GM23338 (cell line): ENCODE data around the gene BAD. TPM values are rescaled to one million over a fixed set of nuclear protein-coding genes. Genes with fewer than 3 reads are reported as not detected.

Experiments
- ATAC-seq: fragments of 200-7000 bp; cut with Tn5 transposase; 3 replicates; pipeline ENCODE4 v1.9.1; 2020
- DNase-seq: peaks from one replicate; pipeline ENCODE4 v3.0.0-alpha.2; 2015; ENCODE audit warnings: low spot score
- H2AFZ ChIP-seq: fragments of 200-600 bp; sonication (generic); 2 replicates; pipeline ENCODE4 v1.8.0; 2016; ENCODE audit warnings: antibody characterized with exemption, mild to moderate bottlenecking, moderate library complexity
- H3F3A ChIP-seq: fragments of 200-600 bp; sonication (generic); replicated peaks from 2 replicates; pipeline ENCODE4 v1.8.0; 2017; ENCODE audit warnings: antibody characterized with exemption, mixed run types, low read depth
- H3K27ac ChIP-seq: fragments of 200-600 bp; sonication (generic); 2 replicates; pipeline ENCODE4 v1.6.1; 2016; ENCODE audit warnings: low read depth
- H3K27me3 ChIP-seq: fragments of 200-600 bp; sonication (generic); 2 replicates; pipeline ENCODE4 v1.8.0; 2016; ENCODE audit warnings: mild to moderate bottlenecking, mixed run types, moderate library complexity; ENCODE audit not compliant: insufficient read depth
- H3K36me3 ChIP-seq: fragments of 200-600 bp; sonication (generic); 2 replicates; pipeline ENCODE4 v1.8.0; 2016; ENCODE audit warnings: mild to moderate bottlenecking; ENCODE audit not compliant: insufficient read depth
- H3K4me1 ChIP-seq: fragments of 200-600 bp; sonication (generic); 2 replicates; pipeline ENCODE4 v1.8.0; 2016; ENCODE audit warnings: mild to moderate bottlenecking, moderate library complexity; ENCODE audit not compliant: insufficient read depth
- H3K4me2 ChIP-seq: fragments of 200-600 bp; sonication (generic); 2 replicates; pipeline ENCODE4 v1.7.1; 2017; ENCODE audit warnings: mixed run types
- H3K4me3 ChIP-seq: fragments of 200-600 bp; sonication (generic); 2 replicates; pipeline ENCODE4 v1.6.1; 2016; ENCODE audit warnings: mixed run types
- H3K79me2 ChIP-seq: fragments of 200-600 bp; sonication (generic); replicated peaks from 2 replicates; pipeline ENCODE4 v1.8.0; 2017; ENCODE audit warnings: mild to moderate bottlenecking; ENCODE audit not compliant: insufficient read depth
- H3K9me2 ChIP-seq: fragments of 200-600 bp; sonication (generic); 2 replicates; pipeline ENCODE4 v1.8.0; 2017; ENCODE audit not compliant: insufficient read depth
- H4K20me1 ChIP-seq: fragments of 200-600 bp; sonication (generic); replicated peaks from 2 replicates; pipeline ENCODE4 v1.8.0; 2017; ENCODE audit warnings: mild to moderate bottlenecking; ENCODE audit not compliant: insufficient read depth
- H3K27ac Mint-ChIP-seq: 2 replicates; pipeline ENCODE4 v1.8.0; 2020; ENCODE audit warnings: inconsistent platforms, mild to moderate bottlenecking, moderate library complexity, mixed read lengths
- H3K27me3 Mint-ChIP-seq: 3 replicates; pipeline ENCODE4 v1.8.0; 2022; ENCODE audit warnings: low read depth, mild to moderate bottlenecking, moderate library complexity, mixed read lengths, inconsistent platforms; ENCODE audit not compliant: insufficient read depth, poor library complexity
- H3K36me3 Mint-ChIP-seq: 3 replicates; pipeline ENCODE4 v1.8.0; 2021; ENCODE audit warnings: low read depth, mild to moderate bottlenecking, inconsistent platforms, moderate library complexity, mixed read lengths
- H3K4me1 Mint-ChIP-seq: 3 replicates; pipeline ENCODE4 v1.8.0; 2020; ENCODE audit warnings: mild to moderate bottlenecking, inconsistent platforms, mixed read lengths
- H3K4me3 Mint-ChIP-seq: 3 replicates; pipeline ENCODE4 v1.8.0; 2021; ENCODE audit warnings: moderate library complexity, mild to moderate bottlenecking, inconsistent platforms, mixed read lengths
- H3K9me3 Mint-ChIP-seq: 3 replicates; pipeline ENCODE4 v1.8.0; 2020; ENCODE audit warnings: moderate library complexity, mild to moderate bottlenecking, inconsistent platforms, mixed read lengths
- EZH2 ChIP-seq: fragments of 200-600 bp; sonication (generic); IDR thresholded peaks from one replicate; pipeline ENCODE4 v1.8.0; 2017; ENCODE audit warnings: antibody characterized with exemption, mild to moderate bottlenecking, low read depth; ENCODE audit not compliant: unreplicated experiment
- POLR2AphosphoS5 ChIP-seq: IDR thresholded peaks from 2 replicates; pipeline ENCODE4 v1.6.1; 2016; ENCODE audit warnings: antibody characterized with exemption, low read depth
- STAT1 ChIP-seq: IDR thresholded peaks from one replicate; pipeline ENCODE4 v1.6.1; 2016; ENCODE audit warnings: antibody characterized with exemption; ENCODE audit not compliant: unreplicated experiment
- ZNF114 ChIP-seq: fragments of 250-450 bp; sonication (Bioruptor Pico); IDR thresholded peaks from 2 replicates; pipeline ENCODE4 v1.5.0; 2020; ENCODE audit warnings: mild to moderate bottlenecking, moderate library complexity
- ZNF331 ChIP-seq: fragments of 250-450 bp; sonication (Bioruptor Pico); IDR thresholded peaks from 2 replicates; pipeline ENCODE4 v1.5.0; 2020; ENCODE audit warnings: low read depth, mild to moderate bottlenecking, moderate library complexity
- polyA plus RNA-seq: library from polyadenylated mRNA; unstranded; fragments of >200 nt; fragmentation: Nextera tagmentation; extraction: Ambion mirVana; gene quantifications from 2 replicates; pipeline ENCODE4 v1.2.1, GENCODE V29; 2016
- total RNA-seq: library from RNA; depleted of rRNA; stranded (reverse); fragments of >200 nt; shearing (Covaris generic); gene quantifications from 2 replicates; pipeline ENCODE4 v1.2.3, GENCODE V29; 2014
- TF ChIP-seq, protein P1 (sequence below), 2 experiments: fragments of 200-600 bp in 1 of 2; sonication (generic) in 1 of 2; conservative IDR thresholded peaks; 2 replicates each; pipeline versions ENCODE4 v1.5.1 to v1.6.1; 2016 to 2017; ENCODE audit warnings: antibody characterized with exemption in 2 of 2, low read depth in 2 of 2, mild to moderate bottlenecking in 2 of 2, moderate library complexity in 1 of 2
- TF ChIP-seq, protein P2 (sequence below): IDR thresholded peaks from 2 replicates; pipeline ENCODE4 v1.6.1; 2016; ENCODE audit warnings: antibody characterized with exemption
- TF ChIP-seq, protein P3 (sequence below): IDR thresholded peaks from one replicate; pipeline ENCODE4 v1.6.1; 2018; ENCODE audit warnings: antibody characterized with exemption; ENCODE audit not compliant: unreplicated experiment

BAD gene
- total and polyA plus RNA-seq, 2 experiments from 2014 or later, result 46.3 to 46.4 TPM

DNA sequence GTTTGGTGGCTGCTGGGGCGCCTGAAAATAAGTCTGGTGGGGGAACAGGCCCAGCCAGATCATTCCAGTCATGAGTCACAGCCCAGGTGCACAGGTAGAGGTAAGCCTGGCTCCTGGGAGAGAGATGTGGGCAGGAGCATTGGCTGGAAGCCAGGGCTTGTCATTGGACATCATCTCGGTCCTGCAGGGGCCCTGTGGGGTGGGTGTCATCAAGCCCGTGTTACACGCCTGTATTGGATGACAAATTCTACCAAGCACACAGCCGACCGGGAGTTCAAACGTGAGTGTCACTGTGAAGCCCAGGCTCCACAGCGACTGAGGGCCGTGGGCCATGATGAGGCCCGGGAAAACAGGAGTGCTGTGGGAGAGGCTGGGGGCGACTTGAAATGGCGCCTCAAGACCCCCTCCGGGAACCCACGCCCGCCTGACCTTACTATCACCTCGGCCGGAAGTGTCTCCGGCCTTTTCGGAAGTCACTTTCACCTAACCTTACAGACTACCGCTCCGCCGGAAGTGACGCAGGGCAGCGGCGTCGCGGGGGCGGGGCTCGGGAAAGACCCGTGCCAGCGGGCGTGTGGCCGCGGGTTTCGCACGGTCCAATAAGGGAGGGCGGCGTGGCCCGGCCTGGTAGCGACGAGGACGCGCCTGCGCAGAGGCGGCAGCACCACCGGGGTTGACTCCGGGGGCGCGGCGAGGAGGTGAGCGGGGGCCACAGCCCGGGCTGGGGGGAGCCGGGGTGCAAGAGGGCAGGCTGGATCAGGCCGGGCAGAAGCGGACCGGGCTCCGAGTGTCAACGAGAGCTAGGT, 43.8 kb downstream of the BAD start, which contains the start of gene FKBP2 (continued):
- TF ChIP-seq, protein P1, sequence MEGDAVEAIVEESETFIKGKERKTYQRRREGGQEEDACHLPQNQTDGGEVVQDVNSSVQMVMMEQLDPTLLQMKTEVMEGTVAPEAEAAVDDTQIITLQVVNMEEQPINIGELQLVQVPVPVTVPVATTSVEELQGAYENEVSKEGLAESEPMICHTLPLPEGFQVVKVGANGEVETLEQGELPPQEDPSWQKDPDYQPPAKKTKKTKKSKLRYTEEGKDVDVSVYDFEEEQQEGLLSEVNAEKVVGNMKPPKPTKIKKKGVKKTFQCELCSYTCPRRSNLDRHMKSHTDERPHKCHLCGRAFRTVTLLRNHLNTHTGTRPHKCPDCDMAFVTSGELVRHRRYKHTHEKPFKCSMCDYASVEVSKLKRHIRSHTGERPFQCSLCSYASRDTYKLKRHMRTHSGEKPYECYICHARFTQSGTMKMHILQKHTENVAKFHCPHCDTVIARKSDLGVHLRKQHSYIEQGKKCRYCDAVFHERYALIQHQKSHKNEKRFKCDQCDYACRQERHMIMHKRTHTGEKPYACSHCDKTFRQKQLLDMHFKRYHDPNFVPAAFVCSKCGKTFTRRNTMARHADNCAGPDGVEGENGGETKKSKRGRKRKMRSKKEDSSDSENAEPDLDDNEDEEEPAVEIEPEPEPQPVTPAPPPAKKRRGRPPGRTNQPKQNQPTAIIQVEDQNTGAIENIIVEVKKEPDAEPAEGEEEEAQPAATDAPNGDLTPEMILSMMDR (conservative IDR thresholded peaks at IDR 0.05; ENCODE audit: low read depth in 2 of 2), result no peak
- TF ChIP-seq POLR2AphosphoS5 (peak; percentile 95), ZNF331 (no peak), STAT1 (no peak), EZH2 (no peak), ZNF114 (CRISPR knock-in tag) (no peak)
- TF ChIP-seq, protein P2, sequence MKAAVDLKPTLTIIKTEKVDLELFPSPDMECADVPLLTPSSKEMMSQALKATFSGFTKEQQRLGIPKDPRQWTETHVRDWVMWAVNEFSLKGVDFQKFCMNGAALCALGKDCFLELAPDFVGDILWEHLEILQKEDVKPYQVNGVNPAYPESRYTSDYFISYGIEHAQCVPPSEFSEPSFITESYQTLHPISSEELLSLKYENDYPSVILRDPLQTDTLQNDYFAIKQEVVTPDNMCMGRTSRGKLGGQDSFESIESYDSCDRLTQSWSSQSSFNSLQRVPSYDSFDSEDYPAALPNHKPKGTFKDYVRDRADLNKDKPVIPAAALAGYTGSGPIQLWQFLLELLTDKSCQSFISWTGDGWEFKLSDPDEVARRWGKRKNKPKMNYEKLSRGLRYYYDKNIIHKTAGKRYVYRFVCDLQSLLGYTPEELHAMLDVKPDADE, result peak; percentile 60; the same call in 1 of the 2 replicates
- TF ChIP-seq, protein P3, sequence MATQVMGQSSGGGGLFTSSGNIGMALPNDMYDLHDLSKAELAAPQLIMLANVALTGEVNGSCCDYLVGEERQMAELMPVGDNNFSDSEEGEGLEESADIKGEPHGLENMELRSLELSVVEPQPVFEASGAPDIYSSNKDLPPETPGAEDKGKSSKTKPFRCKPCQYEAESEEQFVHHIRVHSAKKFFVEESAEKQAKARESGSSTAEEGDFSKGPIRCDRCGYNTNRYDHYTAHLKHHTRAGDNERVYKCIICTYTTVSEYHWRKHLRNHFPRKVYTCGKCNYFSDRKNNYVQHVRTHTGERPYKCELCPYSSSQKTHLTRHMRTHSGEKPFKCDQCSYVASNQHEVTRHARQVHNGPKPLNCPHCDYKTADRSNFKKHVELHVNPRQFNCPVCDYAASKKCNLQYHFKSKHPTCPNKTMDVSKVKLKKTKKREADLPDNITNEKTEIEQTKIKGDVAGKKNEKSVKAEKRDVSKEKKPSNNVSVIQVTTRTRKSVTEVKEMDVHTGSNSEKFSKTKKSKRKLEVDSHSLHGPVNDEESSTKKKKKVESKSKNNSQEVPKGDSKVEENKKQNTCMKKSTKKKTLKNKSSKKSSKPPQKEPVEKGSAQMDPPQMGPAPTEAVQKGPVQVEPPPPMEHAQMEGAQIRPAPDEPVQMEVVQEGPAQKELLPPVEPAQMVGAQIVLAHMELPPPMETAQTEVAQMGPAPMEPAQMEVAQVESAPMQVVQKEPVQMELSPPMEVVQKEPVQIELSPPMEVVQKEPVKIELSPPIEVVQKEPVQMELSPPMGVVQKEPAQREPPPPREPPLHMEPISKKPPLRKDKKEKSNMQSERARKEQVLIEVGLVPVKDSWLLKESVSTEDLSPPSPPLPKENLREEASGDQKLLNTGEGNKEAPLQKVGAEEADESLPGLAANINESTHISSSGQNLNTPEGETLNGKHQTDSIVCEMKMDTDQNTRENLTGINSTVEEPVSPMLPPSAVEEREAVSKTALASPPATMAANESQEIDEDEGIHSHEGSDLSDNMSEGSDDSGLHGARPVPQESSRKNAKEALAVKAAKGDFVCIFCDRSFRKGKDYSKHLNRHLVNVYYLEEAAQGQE, result no peak

DNA sequence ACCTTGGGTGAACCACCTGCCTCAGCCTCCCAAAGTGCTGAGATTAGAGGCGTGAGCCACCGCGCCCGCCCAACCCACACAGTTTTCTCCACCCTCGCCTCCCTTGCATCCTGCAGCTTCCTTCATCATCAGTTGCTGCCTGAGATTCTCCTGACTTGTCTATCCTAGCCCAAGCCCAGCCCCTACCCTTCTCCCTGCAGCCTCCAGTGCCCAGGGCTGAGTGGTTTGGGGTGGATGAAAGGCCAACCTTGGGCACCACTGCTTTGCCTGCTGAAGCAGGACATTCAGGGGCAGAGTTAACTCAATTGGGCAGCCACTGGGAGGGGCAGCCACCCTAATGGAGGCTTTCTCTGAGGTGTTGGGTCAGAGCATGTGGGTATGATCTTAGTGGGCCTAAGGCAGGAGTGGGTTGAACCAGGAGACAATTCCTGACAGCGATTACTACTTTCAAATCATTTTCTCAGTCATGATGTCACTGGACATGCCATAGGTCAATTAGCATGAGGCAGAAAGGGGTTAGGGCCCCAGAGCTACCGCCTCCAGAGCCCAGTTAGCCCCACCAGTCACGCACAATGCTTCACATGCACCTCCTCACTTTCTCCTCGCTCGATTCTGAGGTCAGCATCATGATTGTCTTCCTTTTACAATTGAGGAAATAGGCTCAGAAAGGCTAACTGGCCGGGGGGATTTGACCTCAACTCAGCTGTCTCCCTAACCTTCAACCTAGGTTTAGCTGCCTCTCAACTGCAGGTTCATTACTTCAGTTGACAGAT, 44.6 kb downstream of the BAD start:
- peaks cover 24% of the 10 kb centered on the region for H3K36me3 Mint-ChIP-seq
- Histone ChIP-seq H3K79me2 (peaks cover 16% of the 10 kb centered on the region), H3K4me1 (peaks cover 17% of the 10 kb centered on the region; the same call in 1 of the 2 replicates), H3K27ac (peak overlapping the region; percentile 92; the same call in 1 of the 2 replicates), H4K20me1 (no peaks in the 10 kb centered on the region; the same call in 1 of the 2 replicates), H2AFZ (no peak overlapping the region), H3K27me3 (no peaks in the 10 kb centered on the region), H3F3A (peaks cover 33% of the 10 kb centered on the region), H3K9me2 (no peaks in the 10 kb centered on the region), H3K4me3 (peak overlapping the region; percentile 97), H3K36me3 (no peaks in the 10 kb centered on the region), H3K4me2 (peak overlapping the region; percentile 96)
- peaks cover 32% of the 10 kb centered on the region for H3K4me1 Mint-ChIP-seq
- H3K27ac Mint-ChIP-seq, result peak overlapping the region; percentile 98
- peak overlapping the region; percentile 93 for H3K4me3 Mint-ChIP-seq
- no peaks in the 10 kb centered on the region for H3K9me3 Mint-ChIP-seq
- ATAC-seq, result no peak
- peaks cover 30% of the 10 kb centered on the region for H3K27me3 Mint-ChIP-seq
- TF ChIP-seq, protein P1 (conservative IDR thresholded peaks at IDR 0.05; ENCODE audit: low read depth in 2 of 2), result no peak
- TF ChIP-seq, protein P3, result no peak
- no peak for DNase-seq
